GM18502 (cell line): ENCODE data around the gene PAN3.
"Not testable (repeated sequence)": the region's sequence is repeated elsewhere in the genome, so short reads cannot be mapped to it uniquely, and the experiment has no call there.

Source experiments
- ATAC-seq: cut with Tn5 transposase; IDR thresholded peaks from one replicate; pipeline ENCODE4 v1.9.1; 2021; ENCODE audit warnings: mild to moderate bottlenecking; ENCODE audit not compliant: unreplicated experiment, poor library complexity

PAN3 gene

GRCh38 chr13:28129911-28130693 is 8.2 kb upstream of the PAN3 start:
- ATAC-seq: no peak

GRCh38 chr13:28131646-28132045 is 6.7 kb upstream of the PAN3 start:
- ATAC-seq: no peak

- ATAC-seq: no peak
These were observed 1.4 kb upstream of the PAN3 start for GRCh38 chr13:28136916-28137315.

- ATAC-seq: peak; percentile 8
These were observed 749 bp upstream of the PAN3 start for GRCh38 chr13:28137596-28137995.

GRCh38 chr13:28138756-28139470 is 568 bp downstream of the PAN3 start:
- ATAC-seq: peak; percentile 52

- no peak for ATAC-seq
These were observed 2.2 kb downstream of the PAN3 start for GRCh38 chr13:28140433-28141125.

- ATAC-seq: not testable (repeated sequence)
These were observed 3.2 kb downstream of the PAN3 start for GRCh38 chr13:28141542-28141941.

GRCh38 chr13:28145049-28145448 is 6.7 kb downstream of the PAN3 start:
- ATAC-seq: no peak

- ATAC-seq: no peak
These were observed 9.2 kb downstream of the PAN3 start for GRCh38 chr13:28147495-28147894.

GRCh38 chr13:28159057-28159456 is 20.7 kb downstream of the PAN3 start:
- no peak for ATAC-seq

GRCh38 chr13:28161370-28161769 is 23.0 kb downstream of the PAN3 start:
- ATAC-seq: no peak

- no peak for ATAC-seq
These were observed 25.2 kb downstream of the PAN3 start for GRCh38 chr13:28163587-28163986.

- ATAC-seq: no peak
These were observed 27.9 kb downstream of the PAN3 start for GRCh38 chr13:28166257-28166656.

GRCh38 chr13:28171266-28171665 is 32.9 kb downstream of the PAN3 start:
- no peak for ATAC-seq

- ATAC-seq: no peak
These were observed 34.6 kb downstream of the PAN3 start for GRCh38 chr13:28172947-28173346.

- no peak for ATAC-seq
These were observed 35.4 kb downstream of the PAN3 start for GRCh38 chr13:28173793-28174192.

- no peak for ATAC-seq
These were observed 39.0 kb downstream of the PAN3 start for GRCh38 chr13:28177327-28177726.

- ATAC-seq: no peak
These were observed 39.5 kb downstream of the PAN3 start for GRCh38 chr13:28177877-28178276.

- ATAC-seq: no peak
These were observed 41.6 kb downstream of the PAN3 start for GRCh38 chr13:28179974-28180373.

- ATAC-seq: no peak
These were observed 43.1 kb downstream of the PAN3 start for GRCh38 chr13:28181413-28181812.

- ATAC-seq: no peak
These were observed 46.9 kb downstream of the PAN3 start for GRCh38 chr13:28185256-28185655.
